Right forelimb (tissue), 1 donor: Measurements from ENCODE around the gene F3.
A peak's percentile ranks its signal among the peaks of the same experiment; 100 is the strongest.

Experiments
- DNase-seq: peaks from one replicate; pipeline ENCODE4 v3.0.0-alpha.2; 2018

F3 gene

DNA sequence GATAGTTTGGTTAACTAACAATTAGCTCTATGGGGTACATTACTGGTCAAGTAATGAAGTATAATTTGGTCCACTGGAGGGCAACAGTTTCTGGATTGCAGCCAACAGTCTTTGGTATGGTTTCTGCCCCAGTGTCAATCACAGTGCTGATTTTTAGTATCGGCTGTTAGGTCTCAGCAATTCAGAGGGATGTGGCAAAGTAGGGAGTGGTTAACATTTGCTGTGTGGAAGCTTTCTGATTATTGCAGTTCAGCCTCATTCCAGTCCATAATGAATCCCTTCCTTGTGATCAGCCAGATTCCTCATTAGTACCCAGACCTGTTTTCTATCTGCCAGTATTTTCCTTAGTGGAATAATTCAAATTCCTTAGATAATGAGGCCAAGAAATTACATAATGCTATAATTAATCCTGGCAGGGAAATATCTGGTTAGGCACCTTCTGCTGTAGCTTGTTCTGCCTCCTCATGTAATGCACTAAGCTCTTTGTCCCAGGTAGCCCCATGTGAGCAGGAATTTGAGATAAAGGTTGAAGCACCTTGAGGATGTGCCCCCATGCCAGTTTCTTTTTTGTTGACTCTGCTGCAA lies 14.0 kb downstream of the F3 start:
- no peak for DNase-seq

GRCh38 chr1:94526152-94526980 lies 15.2 kb downstream of the F3 start:
- DNase-seq = no peak

DNA sequence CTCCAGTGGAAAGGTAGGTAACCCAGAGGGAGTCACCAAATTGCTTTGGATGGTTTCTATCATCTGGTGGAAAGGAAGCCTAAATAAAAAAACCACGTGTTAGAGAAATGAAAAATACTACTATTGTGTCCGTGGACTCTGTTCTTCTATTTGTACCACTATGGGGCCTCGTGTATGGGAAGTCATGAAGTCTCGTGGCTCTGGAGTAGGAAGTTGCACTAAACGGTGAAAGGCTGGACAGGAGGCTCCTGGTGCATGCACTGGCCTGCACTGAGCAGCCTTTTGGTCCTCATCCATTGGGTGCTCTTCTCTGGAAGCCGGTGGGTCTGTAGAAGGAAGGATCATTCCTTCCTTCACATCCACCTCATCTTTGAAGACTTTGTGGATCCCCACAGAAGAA lies 17.0 kb downstream of the F3 start:
- no peak for DNase-seq

DNA sequence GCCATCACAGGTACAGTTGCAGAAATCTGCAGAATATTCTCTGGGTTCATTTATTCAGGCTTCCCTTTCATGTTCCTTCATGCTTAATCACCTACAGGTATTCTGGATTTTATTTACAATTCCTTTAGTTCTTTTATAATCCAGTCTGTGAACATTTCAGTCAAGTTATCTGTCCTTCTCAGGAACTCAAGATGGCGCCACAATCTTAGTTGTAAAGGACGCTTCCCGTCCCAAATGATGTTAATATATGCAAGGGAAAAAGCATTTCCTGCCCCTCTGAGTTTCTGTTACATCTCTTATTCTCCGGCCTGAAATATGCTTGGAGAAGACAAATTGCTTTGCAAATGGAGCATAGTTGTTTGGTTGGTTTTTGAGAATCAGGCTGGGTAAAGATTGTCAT lies 19.3 kb downstream of the F3 start:
- DNase-seq = no peak

DNA sequence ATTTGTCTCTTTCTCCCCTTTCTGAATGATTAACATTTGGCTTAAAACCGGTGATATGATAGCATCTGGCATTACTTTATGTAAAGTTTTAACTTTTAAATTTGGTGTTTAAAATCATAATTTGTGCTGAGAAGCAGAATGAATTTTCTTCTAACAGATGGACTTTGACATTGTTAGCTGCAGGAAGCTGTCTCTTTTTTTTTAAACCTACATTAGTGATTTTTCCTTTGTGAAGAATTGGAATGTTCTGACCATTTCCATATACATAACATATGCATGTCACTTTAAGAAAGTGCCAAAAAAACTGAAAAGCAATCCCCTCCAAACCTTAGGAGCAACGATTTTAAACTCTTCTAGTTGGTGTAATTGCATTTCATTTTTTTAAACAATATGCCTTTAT lies 22.2 kb downstream of the F3 start:
- DNase-seq = no peak

GRCh38 chr1:94515296-94515947 lies 26.1 kb downstream of the F3 start:
- DNase-seq = no peak

DNA sequence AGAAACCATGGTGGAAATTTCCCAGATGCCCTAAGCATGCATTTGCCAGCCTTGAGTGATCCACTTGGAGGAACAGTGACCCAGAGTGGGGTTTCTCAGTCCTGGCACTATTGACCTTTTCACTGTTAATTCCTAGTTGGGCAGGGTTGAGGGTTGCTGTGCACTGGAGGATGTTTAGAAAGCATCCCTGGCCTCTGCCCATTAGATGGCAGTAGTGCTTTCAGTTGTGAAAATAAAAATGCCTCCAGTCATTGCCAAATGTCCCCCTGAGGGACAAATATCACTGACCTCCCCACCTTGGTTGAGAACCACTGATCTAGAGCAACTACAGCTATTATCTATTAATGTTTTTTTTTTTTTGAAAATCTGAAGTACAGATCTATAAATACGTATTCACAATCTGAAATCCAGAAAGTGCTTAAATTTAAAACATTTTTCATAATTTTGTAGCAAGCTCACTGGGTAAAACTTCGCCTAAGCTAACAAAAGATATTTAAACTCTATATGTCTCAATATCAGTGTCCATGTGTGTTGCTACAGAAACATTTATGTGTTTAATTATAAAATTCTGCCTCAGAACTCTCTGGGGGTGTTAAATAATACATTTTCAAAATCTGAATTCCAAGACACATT lies 27.3 kb downstream of the F3 start:
- no peak for DNase-seq

DNA sequence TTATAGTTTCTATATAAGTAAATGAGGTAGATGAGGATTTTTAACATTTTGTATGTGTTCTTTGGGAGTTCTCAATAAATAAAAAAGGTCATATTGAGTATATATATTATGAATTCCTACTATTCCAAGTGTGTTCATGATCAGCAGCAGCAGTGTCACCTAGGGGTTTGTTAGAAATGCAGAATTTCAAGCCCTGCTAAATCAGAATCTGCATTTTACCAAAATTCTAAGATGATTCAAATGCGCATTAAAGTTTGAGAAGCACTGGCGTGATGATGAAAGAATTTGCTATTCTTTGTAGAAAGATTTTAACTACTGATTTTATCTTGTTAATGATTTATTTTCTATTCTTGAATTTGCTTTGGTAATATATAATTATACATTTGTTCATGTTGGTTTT lies 28.7 kb downstream of the F3 start:
- no peak for DNase-seq

DNA sequence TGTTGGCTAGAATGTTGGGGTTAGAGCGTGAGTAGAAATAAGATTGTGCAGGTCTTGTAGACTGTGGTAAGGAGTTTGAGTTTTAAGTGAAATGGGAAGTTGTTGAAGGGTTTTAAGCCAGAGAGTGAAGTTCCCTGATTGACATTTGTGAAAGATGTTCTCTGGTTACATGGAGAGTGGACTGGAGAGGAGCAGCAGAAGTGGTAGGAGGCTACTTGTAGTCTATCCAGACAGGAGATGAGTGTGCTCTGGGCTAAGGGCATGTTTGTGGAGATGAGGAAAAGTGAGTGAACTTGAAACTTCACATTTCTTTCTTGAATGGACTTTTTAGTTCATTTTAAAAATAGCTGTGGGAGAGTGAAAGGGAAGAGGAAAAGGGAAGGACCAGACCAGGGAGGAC lies 37.0 kb downstream of the F3 start:
- DNase-seq = no peak

DNA sequence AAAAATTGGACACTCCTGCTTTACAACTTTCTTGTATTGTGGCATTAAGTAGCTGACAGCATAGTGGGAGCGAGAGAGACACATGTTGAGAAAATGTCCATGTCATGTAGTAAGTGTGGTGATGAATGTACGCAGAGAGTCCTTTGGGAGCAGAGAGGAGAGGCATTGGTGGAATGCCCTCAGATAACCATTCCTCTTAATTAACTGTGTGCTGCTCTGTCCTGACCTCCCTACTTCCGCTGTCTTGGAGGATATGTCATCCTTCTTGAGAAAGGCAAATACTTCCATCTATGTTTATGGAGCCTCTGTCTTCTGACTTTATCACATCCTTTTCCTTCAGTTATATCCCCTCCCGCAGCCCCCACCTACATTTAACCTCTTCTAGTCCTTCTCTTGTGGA lies 38.4 kb downstream of the F3 start:
- no peak for DNase-seq

DNA sequence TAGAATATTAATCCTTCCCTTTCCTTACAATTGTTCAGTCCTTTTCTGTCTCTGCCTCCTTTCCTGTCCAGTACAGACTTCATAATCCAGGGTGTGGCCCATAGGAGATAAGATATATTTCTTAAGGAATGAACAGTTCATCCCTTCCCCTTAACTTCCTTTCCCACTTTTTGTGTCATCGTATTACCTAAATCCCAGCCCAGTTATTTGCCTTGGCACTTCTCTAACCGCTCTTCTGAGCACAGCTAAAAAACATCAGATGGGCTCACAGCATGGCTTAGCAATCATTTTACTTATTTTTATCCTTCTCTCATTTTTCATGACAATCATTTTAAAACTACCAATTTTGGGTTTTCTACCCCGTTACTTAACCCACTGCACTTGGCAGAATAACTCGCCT lies 39.6 kb downstream of the F3 start:
- DNase-seq = no peak

GRCh38 chr1:94501426-94501825 lies 40.1 kb downstream of the F3 start:
- no peak for DNase-seq

DNA sequence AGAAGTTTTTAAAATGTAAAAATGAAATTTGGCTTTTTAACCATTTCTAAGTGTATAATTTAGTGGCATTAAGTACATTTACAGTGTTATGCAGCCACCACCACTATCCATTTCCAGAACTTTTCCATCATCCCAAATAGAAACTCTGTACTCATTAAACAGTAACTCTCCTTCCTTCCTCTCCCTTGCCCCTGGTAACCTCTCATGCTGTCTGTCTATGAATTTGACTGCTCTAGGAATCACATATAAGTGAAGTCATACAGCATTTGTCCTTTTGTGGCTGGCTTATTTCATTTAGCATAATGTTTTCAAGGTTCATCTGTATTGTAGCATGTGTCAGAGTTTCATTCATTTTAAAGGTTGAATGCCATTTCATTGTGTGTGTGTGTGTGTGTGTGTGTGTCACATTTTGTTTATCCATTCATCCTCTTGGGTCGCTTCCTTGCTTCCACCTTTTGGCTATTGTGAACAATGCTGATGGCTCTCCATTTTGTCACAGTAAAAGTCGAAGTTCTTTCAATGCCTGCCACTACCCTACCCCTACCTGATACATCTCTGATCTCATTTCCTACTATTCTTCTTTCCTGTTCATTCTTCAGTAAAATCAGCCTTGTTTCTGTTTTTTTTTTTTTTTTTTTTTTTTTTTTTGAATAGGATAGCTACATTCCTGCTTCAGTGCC lies 45.3 kb downstream of the F3 start:
- DNase-seq = no peak

DNA sequence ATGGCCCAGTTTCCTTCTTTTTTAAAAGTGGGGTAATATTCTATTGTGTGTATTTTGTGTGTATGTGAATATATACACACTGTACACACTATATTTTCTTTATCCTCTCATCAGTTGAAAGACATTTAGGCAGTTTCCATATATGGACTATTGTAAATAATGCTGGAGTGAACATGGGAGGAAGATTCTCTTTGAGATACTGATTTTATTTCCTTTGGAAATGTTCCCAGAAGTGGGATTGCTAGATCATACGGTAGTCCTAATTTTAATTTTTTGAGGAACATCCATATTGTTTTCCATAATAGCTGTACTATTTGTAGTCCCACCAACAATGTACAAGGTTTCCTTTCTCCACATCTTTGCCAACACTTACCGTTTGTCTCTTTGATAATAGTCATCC lies 51.0 kb downstream of the F3 start:
- no peak for DNase-seq

DNA sequence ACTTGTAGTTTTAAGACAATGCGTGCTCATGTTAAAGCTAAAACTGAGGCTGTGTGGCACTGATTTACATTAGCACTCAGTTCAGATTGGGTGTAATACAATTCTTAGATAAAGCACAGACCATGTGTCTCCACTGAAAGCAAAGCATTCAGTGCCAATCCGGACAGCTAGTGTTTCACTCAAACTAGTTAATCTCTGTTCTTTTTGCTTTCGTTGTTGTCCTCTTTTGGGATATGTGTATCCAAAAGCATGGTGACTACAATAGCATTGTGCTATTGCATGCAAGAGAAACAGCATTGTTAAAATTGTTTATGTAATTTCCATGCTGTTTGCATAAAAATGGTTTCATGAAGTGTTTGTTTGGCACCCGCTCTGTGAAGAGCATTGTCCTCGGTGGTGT lies 54.6 kb downstream of the F3 start:
- no peak for DNase-seq

DNA sequence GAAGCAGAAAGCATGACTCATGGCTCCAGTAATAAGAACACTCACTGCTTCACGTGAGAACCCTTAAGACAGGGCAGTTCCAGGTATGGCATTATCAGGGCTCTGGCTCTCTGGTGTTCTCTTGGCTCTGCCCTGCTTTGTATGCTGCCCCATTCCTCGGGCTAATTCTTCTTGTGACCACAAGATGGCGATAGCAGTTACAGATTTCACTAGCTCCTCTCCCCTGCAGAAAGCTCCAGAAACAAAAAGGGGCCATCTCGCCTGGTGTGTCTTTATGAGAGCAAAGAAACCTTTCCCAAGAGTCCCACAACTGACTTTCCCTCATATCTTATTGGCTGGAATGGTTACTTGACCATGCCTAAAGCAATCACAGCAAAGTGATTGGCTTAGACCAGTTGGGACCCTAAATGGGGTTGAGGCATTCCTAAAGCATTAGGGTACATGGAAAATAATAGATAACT lies 60.1 kb downstream of the F3 start:
- DNase-seq = peak; percentile 47

- no peak for DNase-seq
Measured at GRCh38 chr1:94479682-94480081, 61.9 kb downstream of the F3 start.
